Immature natural killer cell (primary cell): ENCODE results near the gene FNBP1. TPM values are rescaled to one million over a fixed set of nuclear protein-coding genes. Genes with fewer than 3 reads are reported as not detected.

Experiments used
- DNase-seq, 3 donors: peaks; one replicate each; pipeline ENCODE4 v3.0.0; 2022; ENCODE audit warnings: mixed read lengths in 1 of 3
- H3K27ac Mint-ChIP-seq, 6 donors: one replicate each; pipeline ENCODE4 v1.8.0; 2020; ENCODE audit warnings: mixed read lengths in 6 of 6, mild to moderate bottlenecking in 5 of 6, inconsistent platforms in 4 of 6, moderate library complexity in 3 of 6
- H3K27me3 Mint-ChIP-seq, 3 donors: one replicate each; pipeline ENCODE4 v1.8.0; 2020 to 2021; ENCODE audit warnings: low read depth in 3 of 3, mild to moderate bottlenecking in 3 of 3, mixed read lengths in 3 of 3, moderate library complexity in 3 of 3, inconsistent platforms in 1 of 3
- H3K36me3 Mint-ChIP-seq, 3 donors: one replicate each; pipeline ENCODE4 v1.8.0; 2020; ENCODE audit warnings: mixed read lengths in 3 of 3, inconsistent platforms in 2 of 3, mild to moderate bottlenecking in 2 of 3
- H3K4me1 Mint-ChIP-seq, 2 donors: one replicate each; pipeline ENCODE4 v1.8.0; 2020; ENCODE audit warnings: inconsistent platforms in 2 of 2, mild to moderate bottlenecking in 2 of 2, mixed read lengths in 2 of 2, moderate library complexity in 1 of 2
- H3K4me3 Mint-ChIP-seq, 5 donors: one replicate each; pipeline ENCODE4 v1.8.0; 2020; ENCODE audit warnings: mild to moderate bottlenecking in 5 of 5, mixed read lengths in 5 of 5, inconsistent platforms in 3 of 5, moderate library complexity in 3 of 5
- H3K9me3 Mint-ChIP-seq, 6 donors: one replicate each; pipeline ENCODE4 v1.8.0; 2020; ENCODE audit warnings: mild to moderate bottlenecking in 6 of 6, mixed read lengths in 6 of 6, inconsistent platforms in 4 of 6, moderate library complexity in 3 of 6
- polyA plus RNA-seq, 3 donors: library from polyadenylated mRNA; unstranded; fragments of 300-500 nt; fragmentation: Illumina TruSeq; gene quantifications; one replicate each; pipeline ENCODE4 v1.2.3, GENCODE V29; 2021

The FNBP1 gene
- polyA plus RNA-seq, 3 donors from 2014 or later, result 113 to 136 (median 135) TPM

- Mint-ChIP-seq H3K27ac (peak overlapping the region in 1 of 6 donors; percentile 69), H3K4me1 (peaks cover 29 to 31% of the 10 kb centered on the region in 2 donors), H3K36me3 (peaks cover 0 to 4% (median 0%) of the 10 kb centered on the region in 3 donors), H3K27me3 (peaks cover 0 to 4% (median 2%) of the 10 kb centered on the region in 3 donors), H3K4me3 (peak overlapping the region in 1 of 5 donors; percentile 33), H3K9me3 (no peaks in the 10 kb centered on the region)
- no peak for DNase-seq
Observed at GRCh38 chr9:130058154-130058553, 15.2 kb upstream of the FNBP1 start.

GRCh38 chr9:130054820-130055219 is 11.8 kb upstream of the FNBP1 start:
- peaks cover 0 to 5% (median 2%) of the 10 kb centered on the region in 3 donors for H3K27me3 Mint-ChIP-seq

GRCh38 chr9:130054325-130054786 is 11.4 kb upstream of the FNBP1 start:
- Mint-ChIP-seq H3K27me3 (peaks cover 0 to 5% (median 2%) of the 10 kb centered on the region in 3 donors), H3K27ac (peak overlapping the region; percentile 89 to 94 (median 92)), H3K4me3 (peak overlapping the region; percentile 91 to 93 (median 92)), H3K4me1 (peaks cover 26 to 27% of the 10 kb centered on the region in 2 donors), H3K9me3 (no peaks in the 10 kb centered on the region), H3K36me3 (peaks cover 0 to 4% (median 0%) of the 10 kb centered on the region in 3 donors)
- DNase-seq, result no peak

More at GRCh38 chr9:130054820-130055219, 11.8 kb upstream of the FNBP1 start:
- peaks cover 26 to 27% of the 10 kb centered on the region in 2 donors for H3K4me1 Mint-ChIP-seq
- H3K9me3 Mint-ChIP-seq, result no peaks in the 10 kb centered on the region
- H3K4me3 Mint-ChIP-seq, result peak overlapping the region; percentile 91 to 93 (median 92)
- peaks cover 0 to 4% (median 0%) of the 10 kb centered on the region in 3 donors for H3K36me3 Mint-ChIP-seq
- peak overlapping the region; percentile 89 to 94 (median 92) for H3K27ac Mint-ChIP-seq
- no peak for DNase-seq

GRCh38 chr9:130053504-130054324 is 10.7 kb upstream of the FNBP1 start, which contains the start of gene GPR107:
TSS of gene GPR107 (plus strand) at chr9:130053906. CDS start at chr9:130053933, 27 bp downstream.
- H3K9me3 Mint-ChIP-seq, result no peaks in the 10 kb centered on the region
- H3K4me1 Mint-ChIP-seq, result peaks cover 25 to 27% of the 10 kb centered on the region in 2 donors
- peaks cover 0 to 5% (median 2%) of the 10 kb centered on the region in 3 donors for H3K27me3 Mint-ChIP-seq
- peak within 1 kb of the TSS; percentile 89 to 94 (median 92) for H3K27ac Mint-ChIP-seq
- H3K36me3 Mint-ChIP-seq, result peaks cover 0 to 4% (median 0%) of the 10 kb centered on the region in 3 donors
- H3K4me3 Mint-ChIP-seq, result peak within 1 kb of the TSS; percentile 91 to 93 (median 92)
- DNase-seq, result peak; percentile 82

- Mint-ChIP-seq H3K27ac (peak overlapping the region; percentile 87 to 93 (median 90)), H3K4me1 (peaks cover 24 to 27% of the 10 kb centered on the region in 2 donors), H3K4me3 (peak overlapping the region; percentile 91 to 93 (median 92)), H3K36me3 (peaks cover 0 to 2% (median 0%) of the 10 kb centered on the region in 3 donors), H3K9me3 (no peaks in the 10 kb centered on the region), H3K27me3 (peaks cover 0 to 5% (median 2%) of the 10 kb centered on the region in 3 donors)
- no peak for DNase-seq
Observed at GRCh38 chr9:130053109-130053503, 10.1 kb upstream of the FNBP1 start.

GRCh38 chr9:130051855-130052254 is 8.9 kb upstream of the FNBP1 start:
- peaks cover 22 to 28% of the 10 kb centered on the region in 2 donors for H3K4me1 Mint-ChIP-seq

GRCh38 chr9:130050462-130050861 is 7.5 kb upstream of the FNBP1 start:
- H3K9me3 Mint-ChIP-seq, result no peaks in the 10 kb centered on the region
- peaks cover 31 to 41% of the 10 kb centered on the region in 2 donors for H3K4me1 Mint-ChIP-seq
- peak overlapping the region in 1 of 5 donors; percentile 15 for H3K4me3 Mint-ChIP-seq
- peak overlapping the region in 4 of 6 donors; percentile 17 to 59 (median 42) for H3K27ac Mint-ChIP-seq
- H3K27me3 Mint-ChIP-seq, result peaks cover 0 to 5% (median 5%) of the 10 kb centered on the region in 3 donors
- DNase-seq, result no peak
- H3K36me3 Mint-ChIP-seq, result no peaks in the 10 kb centered on the region

More at GRCh38 chr9:130051855-130052254, 8.9 kb upstream of the FNBP1 start:
- no peak for DNase-seq
- Mint-ChIP-seq H3K36me3 (no peaks in the 10 kb centered on the region), H3K4me3 (peak overlapping the region; percentile 33 to 92 (median 65)), H3K27ac (peak overlapping the region in 4 of 6 donors; percentile 29 to 76 (median 64)), H3K27me3 (peaks cover 0 to 5% (median 5%) of the 10 kb centered on the region in 3 donors), H3K9me3 (no peaks in the 10 kb centered on the region)

GRCh38 chr9:130049431-130050210 is 6.6 kb upstream of the FNBP1 start:
- H3K27ac Mint-ChIP-seq, result peak overlapping the region in 1 of 6 donors; percentile 16
- H3K36me3 Mint-ChIP-seq, result no peaks in the 10 kb centered on the region
- H3K4me1 Mint-ChIP-seq, result peaks cover 34 to 47% of the 10 kb centered on the region in 2 donors
- H3K27me3 Mint-ChIP-seq, result peaks cover 0 to 6% (median 3%) of the 10 kb centered on the region in 3 donors
- no peaks in the 10 kb centered on the region for H3K9me3 Mint-ChIP-seq
- no peak overlapping the region for H3K4me3 Mint-ChIP-seq
- no peak for DNase-seq

GRCh38 chr9:130045725-130046450 is 2.9 kb upstream of the FNBP1 start:
- Mint-ChIP-seq H3K4me3 (peak overlapping the region; percentile 63 to 96 (median 93)), H3K4me1 (peaks cover 47 to 56% of the 10 kb centered on the region in 2 donors), H3K36me3 (peaks cover 0 to 5% (median 4%) of the 10 kb centered on the region in 3 donors), H3K27ac (peak overlapping the region; percentile 81 to 97 (median 90)), H3K27me3 (peaks cover 11 to 22% (median 13%) of the 10 kb centered on the region in 3 donors), H3K9me3 (peaks cover 0 to 2% (median 0%) of the 10 kb centered on the region in 6 donors)
- DNase-seq, result no peak

GRCh38 chr9:130043654-130044623 is 950 bp upstream of the FNBP1 start:
- Mint-ChIP-seq H3K9me3 (peaks cover 0 to 2% (median 0%) of the 10 kb centered on the region in 6 donors), H3K27ac (peak overlapping the region; percentile 81 to 98 (median 94)), H3K36me3 (peaks cover 0 to 5% (median 4%) of the 10 kb centered on the region in 3 donors), H3K27me3 (peaks cover 13 to 30% (median 18%) of the 10 kb centered on the region in 3 donors), H3K4me3 (peak overlapping the region; percentile 93 to 98 (median 96)), H3K4me1 (peaks cover 62 to 69% of the 10 kb centered on the region in 2 donors)
- DNase-seq, result no peak

- peak; percentile 38 to 47 (median 43) for DNase-seq
- Mint-ChIP-seq H3K27me3 (peaks cover 11 to 33% (median 24%) of the 10 kb centered on the region in 3 donors), H3K36me3 (peaks cover 0 to 5% (median 4%) of the 10 kb centered on the region in 3 donors), H3K9me3 (peaks cover 0 to 2% (median 0%) of the 10 kb centered on the region in 6 donors), H3K4me1 (peaks cover 77 to 82% of the 10 kb centered on the region in 2 donors), H3K27ac (peak overlapping the region; percentile 96 to 99 (median 99)), H3K4me3 (peak overlapping the region; percentile 99 to 100 (median 100))
Observed at GRCh38 chr9:130042406-130042884, 544 bp downstream of the FNBP1 start.
